ENCODE results near the gene PPA1.
"Not testable (repeated sequence)": the region's sequence is repeated elsewhere in the genome, so short reads cannot be mapped to it uniquely, and the experiment has no call there.

Gene PPA1

GRCh38 chr10:70166394-70166793, 66.8 kb downstream of the PPA1 start:
- DNase-seq, result no peak

GRCh38 chr10:70164163-70164562, 69.1 kb downstream of the PPA1 start:
- no peak for DNase-seq

GRCh38 chr10:70163448-70163847, 69.8 kb downstream of the PPA1 start:
- no peak for DNase-seq

GRCh38 chr10:70162892-70163201, 70.4 kb downstream of the PPA1 start:
- no peak for DNase-seq

- no peak for DNase-seq
Observed at GRCh38 chr10:70162151-70162891, 70.9 kb downstream of the PPA1 start.

GRCh38 chr10:70160798-70161197, 72.4 kb downstream of the PPA1 start:
- DNase-seq, result no peak

GRCh38 chr10:70159366-70159765, 73.9 kb downstream of the PPA1 start:
- not testable (repeated sequence) for DNase-seq

- DNase-seq, result no peak
Observed at GRCh38 chr10:70158113-70158512, 75.1 kb downstream of the PPA1 start.

- no peak for DNase-seq
Observed at GRCh38 chr10:70155255-70155838, 77.9 kb downstream of the PPA1 start.

All from NCI-H1694 (cell line).